HCT116 (cell line): ENCODE results near the gene ETNK2. TPM values are rescaled to one million over a fixed set of nuclear protein-coding genes. Genes with fewer than 3 reads are reported as not detected.
A peak's percentile ranks its signal among the peaks of the same experiment; 100 is the strongest.

Experiments used
- ATAC-seq: fragments of 200-7000 bp; cut with Tn5 transposase; 2 replicates; pipeline ENCODE4 v1.9.1; 2020; ENCODE audit warnings: mild to moderate bottlenecking, moderate library complexity
- BruUV-seq: library from RNA; stranded (reverse); fragments of 400-500 nt; replicated peaks from 2 replicates; lab custom pipeline; 2021; lab: Mats Ljungman, UMichigan
- CTCF ChIA-PET: fragments of 300-600 bp; sonication (Branson Sonifier 250); formaldehyde crosslinking; loops from one replicate; lab custom pipeline; 2021; ENCODE audit warnings: antibody characterized with exemption; lab: Charles Lee
- POLR2A ChIA-PET: fragments of 300-600, 350-600 bp; sonication (Branson Sonifier 250); formaldehyde crosslinking; loops from one replicate; lab custom pipeline; 2021; ENCODE audit warnings: antibody characterized with exemption; lab: Charles Lee
- RAD21 ChIA-PET, 2 experiments: fragments of 300-600 bp; sonication (Branson Sonifier 250); formaldehyde crosslinking; loops; one replicate each; lab custom pipeline; 2023; ENCODE audit warnings: low total read pairs in 2 of 2; ENCODE audit not compliant: uncharacterized antibody in 2 of 2, unreplicated experiment in 2 of 2, low non-redundant PET in 1 of 2; lab: Charles Lee
- DNase-seq: peaks from one replicate; pipeline ENCODE4 v3.0.0-alpha.2; 2010; ENCODE audit warnings: low read depth, low spot score
- H2AFZ ChIP-seq: fragments of 200-600 bp; shearing (Covaris generic), sonication (generic); 2 replicates; pipeline ENCODE4 v1.6.1; 2017; ENCODE audit warnings: low read depth, mixed run types, mixed read lengths, antibody characterized with exemption, low read length; ENCODE audit not compliant: poor library complexity, severe bottlenecking
- H3K27ac ChIP-seq: 2 replicates; pipeline ENCODE4 v1.5.1; 2012; ENCODE audit warnings: low read depth, low read length
- H3K27me3 ChIP-seq: fragments of 200-600 bp; sonication (generic); 2 replicates; pipeline ENCODE4 v1.6.1; 2016; ENCODE audit warnings: mixed run types, low read length, mixed read lengths; ENCODE audit not compliant: insufficient read depth
- H3K36me3 ChIP-seq, 2 experiments: fragments of 200-500 bp in 1 of 2; fragments of 200-600 bp in 1 of 2; sonication (Bioruptor generic) in 1 of 2; sonication (generic) in 1 of 2; 2 replicates each; pipeline versions ENCODE4 v1.5.1 to v1.6.1; 2014 to 2016; ENCODE audit warnings: low read length in 2 of 2, inconsistent platforms in 1 of 2, mixed read lengths in 1 of 2, mixed run types in 1 of 2; ENCODE audit not compliant: insufficient read depth in 2 of 2, control insufficient read depth in 1 of 2
- H3K4me1 ChIP-seq, 2 experiments: fragments of 200-600 bp in 1 of 2; sonication (generic) in 1 of 2; 2 replicates each; pipeline versions ENCODE4 v1.5.1 to v1.6.1; 2012 to 2017; ENCODE audit warnings: low read length in 2 of 2, inconsistent platforms in 1 of 2, mild to moderate bottlenecking in 1 of 2, mixed read lengths in 1 of 2, mixed run types in 1 of 2, moderate library complexity in 1 of 2; ENCODE audit not compliant: insufficient read depth in 2 of 2, control insufficient read depth in 1 of 2
- H3K4me2 ChIP-seq: fragments of 200-600 bp; sonication (generic); 2 replicates; pipeline ENCODE4 v1.6.1; 2017; ENCODE audit warnings: mixed run types, low read length, mixed read lengths
- H3K4me3 ChIP-seq, 2 experiments: fragments of 200-600 bp in 1 of 2; sonication (generic) in 1 of 2; replicated peaks in 1 of 2; 2 replicates each; pipeline ENCODE4 v1.5.1; 2011 to 2016; ENCODE audit warnings: low read length in 2 of 2, control low read depth in 1 of 2, low read depth in 1 of 2, mild to moderate bottlenecking in 1 of 2, mixed read lengths in 1 of 2, mixed run types in 1 of 2
- H3K79me2 ChIP-seq: fragments of 200-600 bp; sonication (generic); 2 replicates; pipeline ENCODE4 v1.6.1; 2017; ENCODE audit warnings: mild to moderate bottlenecking, mixed run types, low read length, moderate library complexity, mixed read lengths; ENCODE audit not compliant: insufficient read depth
- H3K9ac ChIP-seq: fragments of 200-600 bp; sonication (generic); 2 replicates; pipeline ENCODE4 v1.6.1; 2016; ENCODE audit warnings: low read length, mixed read lengths
- H3K9me2 ChIP-seq: fragments of 200-600 bp; sonication (generic), shearing (Covaris generic); 2 replicates; pipeline ENCODE4 v1.6.1; 2017; ENCODE audit warnings: mixed run types, mild to moderate bottlenecking, moderate library complexity; ENCODE audit not compliant: insufficient read depth
- H3K9me3 ChIP-seq, 2 experiments: fragments of 200-500 bp in 1 of 2; fragments of 200-600 bp in 1 of 2; sonication (Bioruptor generic) in 1 of 2; sonication (generic) in 1 of 2; 2 replicates each; pipeline ENCODE4 v1.6.1; 2014 to 2017; ENCODE audit warnings: low read length in 2 of 2, mixed read lengths in 2 of 2, inconsistent platforms in 1 of 2, low read depth in 1 of 2, mild to moderate bottlenecking in 1 of 2, mixed run types in 1 of 2, moderate library complexity in 1 of 2; ENCODE audit not compliant: control insufficient read depth in 1 of 2, insufficient read depth in 1 of 2
- H4K20me1 ChIP-seq: fragments of 200-600 bp; sonication (generic), shearing (Covaris generic); 2 replicates; pipeline ENCODE4 v1.6.1; 2017; ENCODE audit warnings: mixed run types, mild to moderate bottlenecking, moderate library complexity; ENCODE audit not compliant: insufficient read depth
- CBX3 ChIP-seq: IDR thresholded peaks from 2 replicates; pipeline ENCODE4 v1.6.1; 2012; ENCODE audit warnings: low read depth
- CEBPB ChIP-seq: IDR thresholded peaks from 2 replicates; pipeline ENCODE4 v1.6.1; 2012; ENCODE audit warnings: low read depth
- EGR1 ChIP-seq: IDR thresholded peaks from 2 replicates; pipeline ENCODE4 v1.6.1; 2012; ENCODE audit warnings: low read depth
- EZH2 ChIP-seq: fragments of 200-600 bp; sonication (generic); IDR thresholded peaks from 2 replicates; pipeline ENCODE4 v1.6.1; 2017; ENCODE audit warnings: antibody characterized with exemption, mixed run types
- EZH2phosphoT487 ChIP-seq: fragments of 200-600 bp; IDR thresholded peaks from 2 replicates; pipeline ENCODE4 v1.6.1; 2018; ENCODE audit warnings: antibody characterized with exemption, borderline replicate concordance
- FOSL1 ChIP-seq: IDR thresholded peaks from 2 replicates; pipeline ENCODE4 v1.6.1; 2012; ENCODE audit warnings: low read depth
- JUND ChIP-seq: IDR thresholded peaks from 2 replicates; pipeline ENCODE4 v1.6.1; 2012
- POLR2AphosphoS5 ChIP-seq: IDR thresholded peaks from 2 replicates; pipeline ENCODE4 v1.6.1; 2011; ENCODE audit warnings: mild to moderate bottlenecking, low read depth, low read length, moderate library complexity
- ZNF274 ChIP-seq: fragments of 200-500 bp; sonication (Bioruptor generic); IDR thresholded peaks from 2 replicates; pipeline ENCODE4 v1.6.1; 2014; ENCODE audit warnings: mild to moderate bottlenecking, low read depth, low read length, inconsistent platforms
- intact Hi-C: fragments of 100-400 bp; cut with micrococcal nuclease; formaldehyde crosslinking; loops from 2 replicates; pipeline ENCODE4 v1.10.0; 2022
- total RNA-seq: library from RNA; stranded (reverse); gene quantifications from one replicate; pipeline ENCODE4 v1.2.1, GENCODE V29; 2021; ENCODE audit not compliant: unreplicated experiment
- TF ChIP-seq, protein P1 (sequence below): IDR thresholded peaks from 2 replicates; pipeline ENCODE4 v1.6.1; 2012
- TF ChIP-seq, protein P2 (sequence below): IDR thresholded peaks from 2 replicates; pipeline ENCODE4 v1.6.1; 2011; ENCODE audit warnings: mild to moderate bottlenecking, low read length, moderate library complexity; ENCODE audit not compliant: insufficient replicate concordance; ENCODE audit errors: extremely low read depth
- TF ChIP-seq, protein P3 (sequence below), 3 experiments: fragments of 200-600 bp in 1 of 3; sonication (generic) in 1 of 3; IDR thresholded peaks in 2 of 3; conservative IDR thresholded peaks in 1 of 3; 2 replicates each; pipeline ENCODE4 v1.5.1; 2012 to 2017; ENCODE audit warnings: low read depth in 2 of 3, low read length in 2 of 3, antibody characterized with exemption in 1 of 3, borderline replicate concordance in 1 of 3, control low read depth in 1 of 3, mild to moderate bottlenecking in 1 of 3, mixed read lengths in 1 of 3, mixed run types in 1 of 3, moderate library complexity in 1 of 3; ENCODE audit not compliant: insufficient read depth in 1 of 3
- TF ChIP-seq, protein P4 (sequence below): IDR thresholded peaks from 2 replicates; pipeline ENCODE4 v1.6.1; 2012; ENCODE audit warnings: low read depth

Gene ETNK2
- total RNA-seq, 1 experiment from 2014 or later, result 16.1 TPM

DNA sequence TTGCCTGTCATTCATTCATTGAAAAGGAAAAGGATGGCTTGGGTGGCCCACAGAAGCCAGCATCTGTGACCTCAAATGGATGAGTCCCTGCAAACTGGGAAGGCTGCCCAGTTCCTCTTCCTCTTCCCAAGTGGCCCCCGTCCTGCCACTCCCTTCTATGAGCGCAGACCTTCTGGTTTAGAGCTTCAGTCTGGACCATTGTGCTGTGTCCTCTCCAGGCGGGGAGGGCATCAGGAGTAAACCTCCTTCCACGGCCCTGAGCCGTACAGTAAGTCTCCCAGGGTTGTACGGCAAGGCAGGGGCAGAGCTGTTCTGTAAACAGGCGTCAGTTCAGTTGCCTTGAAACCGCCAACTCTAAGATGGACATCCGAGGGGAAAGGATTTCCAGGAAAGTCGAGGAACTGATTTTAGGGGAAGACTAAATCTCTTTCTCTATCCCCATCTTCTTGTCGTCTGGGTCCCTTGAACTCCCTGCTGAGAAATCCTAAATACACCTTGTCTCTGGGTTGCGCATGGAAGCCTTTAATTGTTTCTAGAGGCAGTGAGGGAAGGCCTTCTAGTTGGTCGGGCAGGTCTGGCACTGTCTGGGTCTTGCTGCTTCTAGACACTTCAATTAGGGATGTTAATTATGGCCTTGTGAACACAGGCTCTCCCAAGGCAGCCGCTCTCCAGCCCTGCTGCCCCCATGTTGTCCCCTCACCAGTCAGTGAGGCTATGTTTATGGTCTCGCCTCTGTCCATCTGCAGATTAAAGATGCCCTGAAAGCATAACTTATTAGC is 56.8 kb downstream of the ETNK2 start:
- ChIA-PET CTCF (no interaction called here), RAD21 (no interaction called here)
- peak overlapping the region; percentile 14; the same call in 1 of the 2 replicates for H3K4me2 ChIP-seq
- H3K36me3 ChIP-seq, result no peaks in the 10 kb centered on the region
- BruUV-seq, result no TSS peak
- no peak overlapping the region for H3K27ac ChIP-seq
- H2AFZ ChIP-seq, result no peak overlapping the region
- H3K9me2 ChIP-seq, result no peaks in the 10 kb centered on the region
- intact Hi-C loops, result no loop called here
- H3K9me3 ChIP-seq, result no peaks in the 10 kb centered on the region
- peaks cover 32 to 58% of the 10 kb centered on the region in 2 experiments for H3K4me1 ChIP-seq
- TF ChIP-seq, protein P1, sequence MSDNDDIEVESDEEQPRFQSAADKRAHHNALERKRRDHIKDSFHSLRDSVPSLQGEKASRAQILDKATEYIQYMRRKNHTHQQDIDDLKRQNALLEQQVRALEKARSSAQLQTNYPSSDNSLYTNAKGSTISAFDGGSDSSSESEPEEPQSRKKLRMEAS, result no peak
- TF ChIP-seq FOSL1 (no peak), EZH2phosphoT487 (no peak), CEBPB (no peak), POLR2AphosphoS5 (no peak), EGR1 (no peak), ZNF274 (no peak), EZH2 (no peak), CBX3 (no peak), JUND (no peak)
- TF ChIP-seq, protein P2, sequence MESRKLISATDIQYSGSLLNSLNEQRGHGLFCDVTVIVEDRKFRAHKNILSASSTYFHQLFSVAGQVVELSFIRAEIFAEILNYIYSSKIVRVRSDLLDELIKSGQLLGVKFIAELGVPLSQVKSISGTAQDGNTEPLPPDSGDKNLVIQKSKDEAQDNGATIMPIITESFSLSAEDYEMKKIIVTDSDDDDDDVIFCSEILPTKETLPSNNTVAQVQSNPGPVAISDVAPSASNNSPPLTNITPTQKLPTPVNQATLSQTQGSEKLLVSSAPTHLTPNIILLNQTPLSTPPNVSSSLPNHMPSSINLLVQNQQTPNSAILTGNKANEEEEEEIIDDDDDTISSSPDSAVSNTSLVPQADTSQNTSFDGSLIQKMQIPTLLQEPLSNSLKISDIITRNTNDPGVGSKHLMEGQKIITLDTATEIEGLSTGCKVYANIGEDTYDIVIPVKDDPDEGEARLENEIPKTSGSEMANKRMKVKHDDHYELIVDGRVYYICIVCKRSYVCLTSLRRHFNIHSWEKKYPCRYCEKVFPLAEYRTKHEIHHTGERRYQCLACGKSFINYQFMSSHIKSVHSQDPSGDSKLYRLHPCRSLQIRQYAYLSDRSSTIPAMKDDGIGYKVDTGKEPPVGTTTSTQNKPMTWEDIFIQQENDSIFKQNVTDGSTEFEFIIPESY, result no peak
- TF ChIP-seq, protein P3, sequence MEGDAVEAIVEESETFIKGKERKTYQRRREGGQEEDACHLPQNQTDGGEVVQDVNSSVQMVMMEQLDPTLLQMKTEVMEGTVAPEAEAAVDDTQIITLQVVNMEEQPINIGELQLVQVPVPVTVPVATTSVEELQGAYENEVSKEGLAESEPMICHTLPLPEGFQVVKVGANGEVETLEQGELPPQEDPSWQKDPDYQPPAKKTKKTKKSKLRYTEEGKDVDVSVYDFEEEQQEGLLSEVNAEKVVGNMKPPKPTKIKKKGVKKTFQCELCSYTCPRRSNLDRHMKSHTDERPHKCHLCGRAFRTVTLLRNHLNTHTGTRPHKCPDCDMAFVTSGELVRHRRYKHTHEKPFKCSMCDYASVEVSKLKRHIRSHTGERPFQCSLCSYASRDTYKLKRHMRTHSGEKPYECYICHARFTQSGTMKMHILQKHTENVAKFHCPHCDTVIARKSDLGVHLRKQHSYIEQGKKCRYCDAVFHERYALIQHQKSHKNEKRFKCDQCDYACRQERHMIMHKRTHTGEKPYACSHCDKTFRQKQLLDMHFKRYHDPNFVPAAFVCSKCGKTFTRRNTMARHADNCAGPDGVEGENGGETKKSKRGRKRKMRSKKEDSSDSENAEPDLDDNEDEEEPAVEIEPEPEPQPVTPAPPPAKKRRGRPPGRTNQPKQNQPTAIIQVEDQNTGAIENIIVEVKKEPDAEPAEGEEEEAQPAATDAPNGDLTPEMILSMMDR (IDR thresholded peaks at IDR 0.05 in 2 of 3, conservative IDR thresholded peaks at IDR 0.05 in 1 of 3; ENCODE audit: borderline replicate concordance in 1 of 3, insufficient read depth in 1 of 3, low read depth in 2 of 3, low read length in 2 of 3), result no peak
- TF ChIP-seq, protein P4, sequence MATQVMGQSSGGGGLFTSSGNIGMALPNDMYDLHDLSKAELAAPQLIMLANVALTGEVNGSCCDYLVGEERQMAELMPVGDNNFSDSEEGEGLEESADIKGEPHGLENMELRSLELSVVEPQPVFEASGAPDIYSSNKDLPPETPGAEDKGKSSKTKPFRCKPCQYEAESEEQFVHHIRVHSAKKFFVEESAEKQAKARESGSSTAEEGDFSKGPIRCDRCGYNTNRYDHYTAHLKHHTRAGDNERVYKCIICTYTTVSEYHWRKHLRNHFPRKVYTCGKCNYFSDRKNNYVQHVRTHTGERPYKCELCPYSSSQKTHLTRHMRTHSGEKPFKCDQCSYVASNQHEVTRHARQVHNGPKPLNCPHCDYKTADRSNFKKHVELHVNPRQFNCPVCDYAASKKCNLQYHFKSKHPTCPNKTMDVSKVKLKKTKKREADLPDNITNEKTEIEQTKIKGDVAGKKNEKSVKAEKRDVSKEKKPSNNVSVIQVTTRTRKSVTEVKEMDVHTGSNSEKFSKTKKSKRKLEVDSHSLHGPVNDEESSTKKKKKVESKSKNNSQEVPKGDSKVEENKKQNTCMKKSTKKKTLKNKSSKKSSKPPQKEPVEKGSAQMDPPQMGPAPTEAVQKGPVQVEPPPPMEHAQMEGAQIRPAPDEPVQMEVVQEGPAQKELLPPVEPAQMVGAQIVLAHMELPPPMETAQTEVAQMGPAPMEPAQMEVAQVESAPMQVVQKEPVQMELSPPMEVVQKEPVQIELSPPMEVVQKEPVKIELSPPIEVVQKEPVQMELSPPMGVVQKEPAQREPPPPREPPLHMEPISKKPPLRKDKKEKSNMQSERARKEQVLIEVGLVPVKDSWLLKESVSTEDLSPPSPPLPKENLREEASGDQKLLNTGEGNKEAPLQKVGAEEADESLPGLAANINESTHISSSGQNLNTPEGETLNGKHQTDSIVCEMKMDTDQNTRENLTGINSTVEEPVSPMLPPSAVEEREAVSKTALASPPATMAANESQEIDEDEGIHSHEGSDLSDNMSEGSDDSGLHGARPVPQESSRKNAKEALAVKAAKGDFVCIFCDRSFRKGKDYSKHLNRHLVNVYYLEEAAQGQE, result no peak
- TF ChIP-seq, all 23 proteins: peak for 0
- no peak overlapping the region for H3K4me3 ChIP-seq
- H3K27me3 ChIP-seq, result no peaks in the 10 kb centered on the region
- no peak overlapping the region for H3K9ac ChIP-seq
- POLR2A ChIA-PET, result interaction anchor here (0.6 kb wide), 1 partner anchor 14 kb away, joined by 3 read pairs; no protein-coding TSS in a partner anchor
- H3K79me2 ChIP-seq, result peaks cover 33% of the 10 kb centered on the region; the same call in 1 of the 2 replicates
- ATAC-seq (no peak), DNase-seq (no peak)
- H4K20me1 ChIP-seq, result no peaks in the 10 kb centered on the region
